ENCODE measurements around the gene BAG5. TPM values are rescaled to one million over a fixed set of nuclear protein-coding genes. Genes with fewer than 3 reads are reported as not detected.

The BAG5 gene
- total RNA-seq, 1 donor = 42.7 TPM

GRCh38 chr14:103524002-103524935 lies 38.2 kb downstream of the BAG5 start:
- H3K4me3 ChIP-seq (ENCODE audit: low read depth, low read length) = no peak overlapping the region
- no peak for TF ChIP-seq CTCF (IDR thresholded peaks at IDR 0.05; ENCODE audit: insufficient read depth, low read depth, low read length)
- DNase-seq (ENCODE audit: low read depth) = no peak

- DNase-seq (ENCODE audit: low read depth) = no peak
- H3K4me3 ChIP-seq (ENCODE audit: low read depth, low read length) = no peak overlapping the region
- no peak for TF ChIP-seq CTCF (IDR thresholded peaks at IDR 0.05; ENCODE audit: insufficient read depth, low read depth, low read length)
Measured at GRCh38 chr14:103523575-103523954, 38.9 kb downstream of the BAG5 start.

- DNase-seq (ENCODE audit: low read depth) = peak; percentile 56
- TF ChIP-seq CTCF (IDR thresholded peaks at IDR 0.05; ENCODE audit: insufficient read depth, low read depth, low read length) = no peak
- H3K4me3 ChIP-seq (ENCODE audit: low read depth, low read length) = peak within 1 kb of the TSS; percentile 60
Measured at GRCh38 chr14:103522649-103523574, 39.5 kb downstream of the BAG5 start, which contains the start of gene CKB. Gene CKB (minus strand): TSS chr14:103522830. CDS start chr14:103522493, 337 bp downstream.

GRCh38 chr14:103521951-103522563 lies 40.4 kb downstream of the BAG5 start:
- DNase-seq (ENCODE audit: low read depth) = no peak
- no peak for TF ChIP-seq CTCF (IDR thresholded peaks at IDR 0.05; ENCODE audit: insufficient read depth, low read depth, low read length)
- H3K4me3 ChIP-seq (ENCODE audit: low read depth, low read length) = peak overlapping the region; percentile 60

- DNase-seq (ENCODE audit: low read depth) = no peak
- peak overlapping the region; percentile 60 for H3K4me3 ChIP-seq (ENCODE audit: low read depth, low read length)
- no peak for TF ChIP-seq CTCF (IDR thresholded peaks at IDR 0.05; ENCODE audit: insufficient read depth, low read depth, low read length)
Measured at GRCh38 chr14:103521438-103521950, 41.0 kb downstream of the BAG5 start.
